Right cardiac atrium (tissue), 5 donors: ENCODE results near the gene FNDC3B. TPM values are rescaled to one million over a fixed set of nuclear protein-coding genes. Genes with fewer than 3 reads are reported as not detected.

Experiments used
- ATAC-seq, 2 donors: fragments of 200-7000 bp; cut with Tn5 transposase; one replicate each; pipeline versions ENCODE4 v1.8.0 to v1.9.1; 2020; ENCODE audit warnings: moderate library complexity in 2 of 2, mild to moderate bottlenecking in 1 of 2
- DNase-seq, 3 donors: peaks; one replicate each; pipeline ENCODE4 v3.0.0-alpha.2; 2020
- H3K27ac ChIP-seq: one replicate; pipeline ENCODE4 v1.5.1; 2013; ENCODE audit warnings: mild to moderate bottlenecking, low read length, control low read depth, moderate library complexity
- H3K27me3 ChIP-seq: one replicate; pipeline ENCODE4 v1.6.1; 2013; ENCODE audit not compliant: control insufficient read depth, insufficient read depth
- H3K4me1 ChIP-seq: one replicate; pipeline ENCODE4 v1.6.1; 2013; ENCODE audit warnings: low read length; ENCODE audit not compliant: control insufficient read depth, insufficient read depth
- H3K4me3 ChIP-seq: one replicate; pipeline ENCODE4 v1.5.1; 2013; ENCODE audit warnings: low read length, control low read depth
- H3K9me3 ChIP-seq: one replicate; pipeline ENCODE4 v1.6.1; 2013; ENCODE audit warnings: low read length; ENCODE audit not compliant: control insufficient read depth
- WGBS: extraction: QIAGEN DNeasy Blood & Tissue Kit; methylation state at CpG from one replicate; pipeline ENCODE4 v1.1.7; 2013; 5-methylcytosine and 5-hydroxymethylcytosine counted together
- intact Hi-C, 4 donors: fragments of 100-400 bp; cut with DNase I; formaldehyde crosslinking; loops; one replicate each; pipeline versions ENCODE4 v1.11.0 to v1.14.0; 2022 to 2023
- polyA plus RNA-seq: library from polyadenylated mRNA; stranded (reverse); fragments of 200-250 nt; gene quantifications from one replicate; pipeline ENCODE4 v1.2.3, GENCODE V29; 2013
- total RNA-seq, 4 donors: library from RNA; stranded (reverse); fragmentation: NEBNext Ultra II Directional; extraction: Animal tissue kit (Norgen Biotek cat#: 25700); gene quantifications; one replicate each; pipeline ENCODE4 v1.2.1, GENCODE V29; 2021
- donor health status: healthy with polysubstance abuse.
- donor health status: DM: no; HTN: yes; CAD: no.
- donor health status: DM: no; HTN: no; CAD: no.
- donor health status: DM: no; HTN: yes; CAD: no; lungs with severe emphysema.
- donor health status: DM: yes; HTN: yes; CAD: no.

The FNDC3B gene
- total and polyA plus RNA-seq, 5 donors, result 15.8 to 117 (median 83.0) TPM

- H3K4me3 ChIP-seq, result no peak overlapping the region
- H3K9me3 ChIP-seq, result no peaks in the 10 kb centered on the region
- peak overlapping the region; percentile 87 for H3K27ac ChIP-seq
- ATAC-seq (no peak), DNase-seq (no peak)
- no peaks in the 10 kb centered on the region for H3K27me3 ChIP-seq
- peaks cover 18% of the 10 kb centered on the region for H3K4me1 ChIP-seq
- 61% methylated on average over 3 of the region's 3 CpGs for WGBS
- intact Hi-C loops, result no loop called here
Measured at GRCh38 chr3:172313671-172314070, 274.3 kb downstream of the FNDC3B start.

DNA sequence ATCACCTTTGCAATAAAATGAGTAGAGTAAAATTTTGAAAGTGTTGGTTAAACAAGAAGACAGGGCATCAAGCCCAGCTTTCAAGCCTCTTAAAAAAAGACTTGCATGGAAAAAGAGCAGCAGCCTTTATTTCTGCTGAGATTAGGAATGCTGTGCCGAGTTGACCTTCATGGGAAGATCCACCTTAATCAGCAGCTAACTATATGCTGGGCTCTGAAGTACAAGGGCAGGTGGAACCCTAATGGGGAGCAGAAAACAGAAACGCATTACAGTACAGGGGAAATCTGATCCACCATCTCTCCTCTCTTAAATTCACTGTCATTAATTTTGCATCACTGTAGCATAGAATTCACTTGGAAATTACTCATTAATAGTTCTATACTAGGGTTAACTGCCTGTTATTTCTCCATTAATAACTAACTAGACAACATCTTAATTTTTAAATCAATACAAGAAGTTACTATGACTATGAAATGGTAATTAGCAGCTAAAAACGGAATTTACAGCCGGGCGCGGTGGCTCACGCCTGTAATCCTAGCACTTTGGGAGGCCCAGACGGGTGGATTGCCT is 275.3 kb downstream of the FNDC3B start:
- Histone ChIP-seq H3K4me3 (no peak overlapping the region), H3K27me3 (no peaks in the 10 kb centered on the region), H3K4me1 (peaks cover 20% of the 10 kb centered on the region), H3K27ac (peak overlapping the region; percentile 50), H3K9me3 (no peaks in the 10 kb centered on the region)
- ATAC-seq (no peak), DNase-seq (no peak)
- 91% methylated on average over 8 of the region's 8 CpGs for WGBS
- intact Hi-C loops, result no loop called here

DNA sequence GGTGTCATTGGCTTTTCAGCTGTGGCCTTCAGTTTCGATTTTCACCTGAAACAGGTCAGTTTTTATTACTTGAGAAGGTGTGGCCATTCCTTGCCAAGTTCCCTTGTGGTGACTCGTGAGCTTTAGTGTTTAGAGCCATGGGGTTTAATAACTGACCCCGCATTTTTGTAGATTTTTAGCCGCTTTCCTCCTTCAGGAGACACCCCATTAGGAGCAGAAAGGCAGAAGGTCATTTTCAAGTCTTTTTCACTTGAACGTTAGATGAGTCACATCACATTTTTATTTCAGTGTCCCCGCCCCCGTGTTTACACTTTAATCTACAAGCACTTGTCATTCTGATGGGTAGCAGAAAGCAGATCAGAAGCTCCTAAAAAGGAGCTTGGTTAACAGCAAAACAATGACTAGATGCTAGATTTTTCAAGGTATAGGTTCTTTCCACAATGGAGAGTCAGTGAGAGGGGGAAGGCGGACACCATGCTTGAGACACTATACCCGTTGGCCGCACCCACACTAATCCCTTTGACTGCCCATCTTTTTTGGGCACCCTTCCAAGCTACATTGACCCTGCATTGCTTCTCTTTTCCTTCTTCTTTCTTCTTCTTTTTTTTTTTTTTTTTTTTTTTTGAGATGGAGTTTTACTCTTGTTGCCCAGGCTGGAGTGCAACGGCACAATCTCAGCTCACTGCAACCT is 276.2 kb downstream of the FNDC3B start:
- Histone ChIP-seq H3K9me3 (no peaks in the 10 kb centered on the region), H3K27ac (peak overlapping the region; percentile 50), H3K4me3 (no peak overlapping the region), H3K4me1 (peaks cover 20% of the 10 kb centered on the region), H3K27me3 (no peaks in the 10 kb centered on the region)
- DNase-seq (no peak), ATAC-seq (peak in 1 of 2 donors; percentile 14)
- intact Hi-C loops, result no loop called here
- 67% methylated on average over 11 of the region's 11 CpGs for WGBS

GRCh38 chr3:172316758-172317157 is 277.4 kb downstream of the FNDC3B start:
- H3K4me3 ChIP-seq, result no peak overlapping the region
- H3K9me3 ChIP-seq, result no peaks in the 10 kb centered on the region
- 81% methylated on average over 4 of the region's 4 CpGs for WGBS
- peak overlapping the region; percentile 36 for H3K27ac ChIP-seq
- no peak for DNase-seq
- no peak for ATAC-seq
- H3K27me3 ChIP-seq, result no peaks in the 10 kb centered on the region
- peaks cover 20% of the 10 kb centered on the region for H3K4me1 ChIP-seq
- intact Hi-C loops, result no loop called here

- Histone ChIP-seq H3K4me3 (no peak overlapping the region), H3K27me3 (no peaks in the 10 kb centered on the region), H3K27ac (peak overlapping the region; percentile 81), H3K4me1 (peaks cover 20% of the 10 kb centered on the region), H3K9me3 (no peaks in the 10 kb centered on the region)
- ATAC-seq (no peak), DNase-seq (no peak)
- WGBS, result 72% methylated on average over 8 of the region's 8 CpGs
- intact Hi-C loops, result no loop called here
Measured at GRCh38 chr3:172317481-172317880, 278.1 kb downstream of the FNDC3B start.

DNA sequence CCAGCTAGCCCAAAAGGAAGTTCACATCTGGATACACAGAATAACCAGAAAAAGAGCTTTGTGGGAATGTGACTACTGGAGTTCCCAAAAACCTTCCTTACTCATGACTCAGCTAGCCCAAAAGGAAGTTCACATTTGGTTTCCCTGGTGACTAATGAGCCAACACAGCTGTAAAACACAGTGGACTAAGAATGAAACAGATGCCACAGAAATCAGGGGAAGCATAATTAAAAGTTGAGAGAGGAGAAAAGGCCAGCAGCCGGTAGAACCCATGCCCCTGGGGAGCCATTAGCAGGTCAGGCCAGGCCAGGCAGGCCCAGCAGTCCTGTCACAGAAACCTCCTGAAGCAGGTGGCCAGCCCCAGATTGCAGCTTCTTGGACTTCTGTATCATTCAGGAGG is 278.6 kb downstream of the FNDC3B start:
- H3K9me3 ChIP-seq, result no peaks in the 10 kb centered on the region
- H3K27me3 ChIP-seq, result no peaks in the 10 kb centered on the region
- peaks cover 22% of the 10 kb centered on the region for H3K4me1 ChIP-seq
- intact Hi-C loops, result no loop called here
- ATAC-seq (peak; percentile 54 to 80), DNase-seq (peak; percentile 37 to 68 (median 60))
- WGBS, result 4% methylated on average over 1 of the region's 1 CpG
- no peak overlapping the region for H3K4me3 ChIP-seq
- H3K27ac ChIP-seq, result peak overlapping the region; percentile 81

DNA sequence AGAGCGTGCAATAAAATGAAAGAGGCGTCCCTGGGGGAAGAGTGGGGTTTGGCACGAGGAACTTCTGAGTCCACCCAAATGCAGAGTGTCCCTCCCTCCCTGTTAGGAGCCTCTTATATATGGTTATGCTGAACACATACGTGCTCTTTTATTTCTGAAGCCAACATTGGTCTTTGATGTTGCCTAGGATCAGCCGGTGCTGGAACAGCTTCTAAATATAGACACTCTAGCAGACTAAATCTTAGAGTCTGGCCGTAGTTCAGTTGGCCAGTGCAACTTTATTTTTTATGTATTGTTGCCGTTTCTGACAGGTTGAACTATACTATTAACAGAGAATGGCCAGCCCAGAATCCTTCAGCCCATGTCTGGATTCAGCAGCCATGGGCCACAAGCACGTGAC is 280.2 kb downstream of the FNDC3B start:
- intact Hi-C loops, result no loop called here
- peak overlapping the region; percentile 90 for H3K27ac ChIP-seq
- H3K27me3 ChIP-seq, result no peaks in the 10 kb centered on the region
- 54% methylated on average over 8 of the region's 8 CpGs for WGBS
- peak; percentile 24 to 52 for ATAC-seq
- DNase-seq, result no peak
- H3K4me1 ChIP-seq, result peaks cover 17% of the 10 kb centered on the region
- H3K9me3 ChIP-seq, result no peaks in the 10 kb centered on the region
- H3K4me3 ChIP-seq, result no peak overlapping the region

GRCh38 chr3:172320468-172320867 is 281.1 kb downstream of the FNDC3B start:
- no peaks in the 10 kb centered on the region for H3K9me3 ChIP-seq
- peak overlapping the region; percentile 46 for H3K27ac ChIP-seq
- WGBS, result 59% methylated on average over 2 of the region's 2 CpGs
- H3K27me3 ChIP-seq, result no peaks in the 10 kb centered on the region
- H3K4me1 ChIP-seq, result peaks cover 12% of the 10 kb centered on the region
- H3K4me3 ChIP-seq, result no peak overlapping the region
- DNase-seq, result no peak
- intact Hi-C loops, result no loop called here
- no peak for ATAC-seq

- no peak overlapping the region for H3K4me3 ChIP-seq
- peaks cover 12% of the 10 kb centered on the region for H3K4me1 ChIP-seq
- no peaks in the 10 kb centered on the region for H3K9me3 ChIP-seq
- H3K27me3 ChIP-seq, result no peaks in the 10 kb centered on the region
- ATAC-seq, result no peak
- intact Hi-C loops, result no loop called here
- no peak for DNase-seq
- 50% methylated on average over 2 of the region's 2 CpGs for WGBS
- no peak overlapping the region for H3K27ac ChIP-seq
Measured at GRCh38 chr3:172321035-172321434, 281.7 kb downstream of the FNDC3B start.

- ATAC-seq (peak; percentile 55 to 84), DNase-seq (no peak)
- Histone ChIP-seq H3K9me3 (no peaks in the 10 kb centered on the region), H3K4me1 (peaks cover 6% of the 10 kb centered on the region), H3K27me3 (no peaks in the 10 kb centered on the region), H3K4me3 (no peak overlapping the region), H3K27ac (peak overlapping the region; percentile 74)
- intact Hi-C loops, result no loop called here
- WGBS, result 59% methylated on average over 10 of the region's 10 CpGs
Measured at GRCh38 chr3:172323894-172324610, 284.7 kb downstream of the FNDC3B start.

- ATAC-seq (peak; percentile 62 to 71), DNase-seq (peak in 2 of 3 donors; percentile 59 to 61)
- no peaks in the 10 kb centered on the region for H3K27me3 ChIP-seq
- H3K4me3 ChIP-seq, result no peak overlapping the region
- H3K27ac ChIP-seq, result peak overlapping the region; percentile 74
- 85% methylated on average over 7 of the region's 7 CpGs for WGBS
- intact Hi-C loops, result no loop called here
- H3K4me1 ChIP-seq, result peaks cover 6% of the 10 kb centered on the region
- no peaks in the 10 kb centered on the region for H3K9me3 ChIP-seq
Measured at GRCh38 chr3:172324611-172325203, 285.3 kb downstream of the FNDC3B start.
